Immature natural killer cell (primary cell): ENCODE data around the gene B3GALNT1. TPM values are rescaled to one million over a fixed set of nuclear protein-coding genes. Genes with fewer than 3 reads are reported as not detected.
"Not testable (repeated sequence)": the region's sequence is repeated elsewhere in the genome, so short reads cannot be mapped to it uniquely, and the experiment has no call there.

Source experiments
- DNase-seq, 3 donors: peaks; one replicate each; pipeline ENCODE4 v3.0.0; 2022; ENCODE audit warnings: mixed read lengths in 1 of 3
- H3K27ac Mint-ChIP-seq, 6 donors: one replicate each; pipeline ENCODE4 v1.8.0; 2020; ENCODE audit warnings: mixed read lengths in 6 of 6, mild to moderate bottlenecking in 5 of 6, inconsistent platforms in 4 of 6, moderate library complexity in 3 of 6
- H3K27me3 Mint-ChIP-seq, 3 donors: one replicate each; pipeline ENCODE4 v1.8.0; 2020 to 2021; ENCODE audit warnings: low read depth in 3 of 3, mild to moderate bottlenecking in 3 of 3, mixed read lengths in 3 of 3, moderate library complexity in 3 of 3, inconsistent platforms in 1 of 3
- H3K36me3 Mint-ChIP-seq, 3 donors: one replicate each; pipeline ENCODE4 v1.8.0; 2020; ENCODE audit warnings: mixed read lengths in 3 of 3, inconsistent platforms in 2 of 3, mild to moderate bottlenecking in 2 of 3
- H3K4me1 Mint-ChIP-seq, 2 donors: one replicate each; pipeline ENCODE4 v1.8.0; 2020; ENCODE audit warnings: inconsistent platforms in 2 of 2, mild to moderate bottlenecking in 2 of 2, mixed read lengths in 2 of 2, moderate library complexity in 1 of 2
- H3K4me3 Mint-ChIP-seq, 5 donors: one replicate each; pipeline ENCODE4 v1.8.0; 2020; ENCODE audit warnings: mild to moderate bottlenecking in 5 of 5, mixed read lengths in 5 of 5, inconsistent platforms in 3 of 5, moderate library complexity in 3 of 5
- H3K9me3 Mint-ChIP-seq, 6 donors: one replicate each; pipeline ENCODE4 v1.8.0; 2020; ENCODE audit warnings: mild to moderate bottlenecking in 6 of 6, mixed read lengths in 6 of 6, inconsistent platforms in 4 of 6, moderate library complexity in 3 of 6
- polyA plus RNA-seq, 3 donors: library from polyadenylated mRNA; unstranded; fragments of 300-500 nt; fragmentation: Illumina TruSeq; gene quantifications; one replicate each; pipeline ENCODE4 v1.2.3, GENCODE V29; 2021

Gene B3GALNT1
- polyA plus RNA-seq, 3 donors from 2014 or later, result 2.3 to 8.4 (median 6.2) TPM

DNA sequence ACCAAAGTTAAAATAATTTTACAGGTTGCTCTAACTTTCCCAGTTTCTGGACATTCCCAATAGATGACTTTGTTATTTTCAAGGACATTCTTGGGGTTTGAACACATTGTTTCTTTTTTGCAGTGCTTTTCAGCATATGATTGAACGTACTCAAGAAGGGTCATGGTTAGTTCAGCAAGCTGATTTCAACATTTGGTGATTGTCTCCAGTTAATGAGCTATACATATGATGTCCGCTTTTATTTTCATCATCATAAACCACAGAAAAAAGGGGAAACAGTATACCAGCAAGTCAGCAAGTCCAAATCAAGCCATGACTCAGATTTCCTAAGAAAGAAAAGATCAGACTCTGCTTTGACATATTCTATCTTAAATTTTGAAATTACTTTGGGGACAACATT lies 69.4 kb downstream of the B3GALNT1 start:
- Mint-ChIP-seq H3K4me1 (peaks cover 28 to 32% of the 10 kb centered on the region in 2 donors), H3K27me3 (peaks cover 0 to 4% (median 2%) of the 10 kb centered on the region in 3 donors), H3K27ac (peak overlapping the region in 3 of 6 donors; percentile 28 to 82 (median 51)), H3K4me3 (no peak overlapping the region), H3K36me3 (peaks cover 19 to 24% (median 23%) of the 10 kb centered on the region in 3 donors), H3K9me3 (no peaks in the 10 kb centered on the region)
- no peak for DNase-seq

GRCh38 chr3:161034913-161035550 lies 70.1 kb downstream of the B3GALNT1 start:
- not testable (repeated sequence) for DNase-seq, H3K9me3 Mint-ChIP-seq, H3K27me3 Mint-ChIP-seq
- Mint-ChIP-seq H3K36me3 (peaks cover 18 to 21% (median 21%) of the 10 kb centered on the region in 3 donors), H3K4me1 (peaks cover 28 to 32% of the 10 kb centered on the region in 2 donors), H3K27ac (peak overlapping the region; percentile 12 to 82 (median 75)), H3K4me3 (peak overlapping the region in 3 of 5 donors; percentile 13 to 42 (median 39))

Other genes with a start within 250 kb of the B3GALNT1 start
- 10 to 100 TPM; 38.1 to 48.7 (median 41.0) TPM for gene NMD3, start 116.0 kb upstream of the B3GALNT1 start, polyA plus RNA-seq